Rectal smooth muscle tissue (tissue), 1 donor: Measurements from ENCODE around the gene ZBTB25.
"Not testable (repeated sequence)": the region's sequence is repeated elsewhere in the genome, so short reads cannot be mapped to it uniquely, and the experiment has no call there.

Experiments used
- H3K27ac ChIP-seq: one replicate; pipeline ENCODE4 v1.7.0; 2013; ENCODE audit warnings: low read depth, low read length, inconsistent platforms
- H3K27me3 ChIP-seq: one replicate; pipeline ENCODE4 v1.7.0; 2013; ENCODE audit warnings: low read length; ENCODE audit not compliant: control insufficient read depth, insufficient read depth
- H3K36me3 ChIP-seq: one replicate; pipeline ENCODE4 v1.7.0; 2013; ENCODE audit warnings: low read length; ENCODE audit not compliant: control insufficient read depth, insufficient read depth
- H3K4me1 ChIP-seq: one replicate; pipeline ENCODE4 v1.7.0; 2013; ENCODE audit warnings: low read length; ENCODE audit not compliant: control insufficient read depth, insufficient read depth
- H3K4me3 ChIP-seq: one replicate; pipeline ENCODE4 v1.7.0; 2013; ENCODE audit warnings: low read length
- H3K9ac ChIP-seq: one replicate; pipeline ENCODE4 v1.7.0; 2013; ENCODE audit warnings: low read length

The ZBTB25 gene

GRCh38 chr14:64536488-64537245 lies 33.0 kb upstream of the ZBTB25 start:
- Histone ChIP-seq H3K36me3 (no peaks in the 10 kb centered on the region), H3K4me1 (no peaks in the 10 kb centered on the region), H3K27ac (no peak overlapping the region), H3K9ac (no peak overlapping the region), H3K4me3 (no peak overlapping the region), H3K27me3 (no peaks in the 10 kb centered on the region)

DNA sequence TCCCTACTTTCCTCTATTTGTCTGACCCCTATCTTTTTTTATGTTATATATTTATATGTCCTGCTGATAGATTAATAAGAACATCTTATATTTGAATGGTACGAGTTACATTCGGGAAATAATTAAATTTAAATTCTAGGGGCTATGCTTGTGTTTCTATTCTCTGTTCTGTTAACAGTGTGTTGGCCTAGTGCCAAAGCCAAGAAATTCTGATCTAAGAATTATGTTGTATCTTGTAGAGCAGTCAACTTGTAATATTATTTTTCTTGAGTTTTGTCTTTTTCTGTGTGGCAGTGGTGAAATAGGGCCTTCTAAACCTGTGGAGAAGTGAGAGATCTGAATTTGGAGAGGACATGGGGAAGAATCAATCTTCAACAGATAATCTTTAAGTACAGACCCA lies 27.9 kb upstream of the ZBTB25 start:
- Histone ChIP-seq H3K27ac (no peak overlapping the region), H3K4me1 (no peaks in the 10 kb centered on the region), H3K4me3 (no peak overlapping the region), H3K36me3 (no peaks in the 10 kb centered on the region), H3K9ac (no peak overlapping the region), H3K27me3 (no peaks in the 10 kb centered on the region)

GRCh38 chr14:64525354-64525753 lies 21.7 kb upstream of the ZBTB25 start:
- no peaks in the 10 kb centered on the region for H3K36me3 ChIP-seq
- H3K9ac ChIP-seq, result no peak overlapping the region
- no peak overlapping the region for H3K4me3 ChIP-seq
- H3K27ac ChIP-seq, result no peak overlapping the region
- H3K27me3 ChIP-seq, result no peaks in the 10 kb centered on the region
- H3K4me1 ChIP-seq, result no peaks in the 10 kb centered on the region

- H3K27me3 ChIP-seq, result no peaks in the 10 kb centered on the region
- H3K27ac ChIP-seq, result no peak overlapping the region
- H3K9ac ChIP-seq, result no peak overlapping the region
- H3K4me3 ChIP-seq, result no peak overlapping the region
- no peaks in the 10 kb centered on the region for H3K4me1 ChIP-seq
- H3K36me3 ChIP-seq, result no peaks in the 10 kb centered on the region
These were observed 19.1 kb upstream of the ZBTB25 start for GRCh38 chr14:64522591-64523355.

GRCh38 chr14:64520699-64521098 lies 17.1 kb upstream of the ZBTB25 start:
- Histone ChIP-seq H3K9ac (no peak overlapping the region), H3K27me3 (no peaks in the 10 kb centered on the region), H3K4me3 (no peak overlapping the region), H3K36me3 (no peaks in the 10 kb centered on the region), H3K4me1 (no peaks in the 10 kb centered on the region), H3K27ac (no peak overlapping the region)

DNA sequence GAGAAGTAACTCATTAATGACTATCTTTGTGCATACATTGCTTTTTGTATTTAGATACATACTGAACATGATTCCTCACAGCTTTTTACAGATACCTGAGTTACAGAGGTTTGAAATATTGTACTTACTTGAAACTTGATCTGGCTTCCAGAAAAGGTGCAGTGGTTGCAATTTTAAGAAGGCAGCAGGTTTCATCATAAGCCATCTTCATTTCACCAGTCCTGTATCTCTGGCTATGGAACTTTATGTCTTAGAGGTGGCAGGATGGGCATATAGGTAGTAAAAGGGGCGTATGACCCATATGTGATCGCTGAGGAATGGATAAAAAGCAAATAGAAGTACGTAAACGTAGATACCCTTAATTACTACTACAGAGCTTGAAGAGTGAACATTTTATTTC lies 14.6 kb upstream of the ZBTB25 start:
- H3K4me3 ChIP-seq, result no peak overlapping the region
- no peaks in the 10 kb centered on the region for H3K27me3 ChIP-seq
- H3K9ac ChIP-seq, result no peak overlapping the region
- peaks cover 3% of the 10 kb centered on the region for H3K4me1 ChIP-seq
- no peaks in the 10 kb centered on the region for H3K36me3 ChIP-seq
- H3K27ac ChIP-seq, result no peak overlapping the region

DNA sequence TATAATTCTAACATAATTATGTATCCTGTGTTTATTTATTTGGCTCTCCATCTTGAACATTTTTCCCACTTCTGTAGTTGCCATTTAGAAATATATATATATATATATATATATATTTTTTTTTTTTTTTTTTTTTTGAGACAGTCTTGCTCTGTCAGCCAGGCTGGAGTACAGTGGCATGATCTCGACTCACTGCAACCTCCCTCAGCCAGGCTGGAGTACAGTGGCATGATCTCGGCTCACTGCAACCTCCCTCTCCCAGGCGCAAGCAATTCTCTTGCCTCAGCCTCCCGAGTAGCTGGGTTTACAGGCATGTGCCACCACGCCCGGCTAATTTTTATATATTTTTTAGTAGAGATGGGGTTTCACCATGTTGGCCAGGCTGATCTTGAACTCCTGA lies 14.0 kb upstream of the ZBTB25 start:
- H3K4me1 ChIP-seq, H3K27ac ChIP-seq: not testable (repeated sequence)

GRCh38 chr14:64516969-64517368 lies 13.3 kb upstream of the ZBTB25 start:
- Histone ChIP-seq H3K36me3 (no peaks in the 10 kb centered on the region), H3K27me3 (no peaks in the 10 kb centered on the region), H3K9ac (no peak overlapping the region), H3K4me1 (peaks cover 3% of the 10 kb centered on the region), H3K4me3 (no peak overlapping the region), H3K27ac (no peak overlapping the region)

More for the DNA sequence above, 14.0 kb upstream of the ZBTB25 start:
- not testable (repeated sequence) for H3K4me3 ChIP-seq, H3K27me3 ChIP-seq, H3K9ac ChIP-seq, H3K36me3 ChIP-seq

GRCh38 chr14:64515053-64515452 lies 11.4 kb upstream of the ZBTB25 start:
- Histone ChIP-seq H3K9ac (no peak overlapping the region), H3K27me3 (no peaks in the 10 kb centered on the region), H3K27ac (no peak overlapping the region), H3K36me3 (no peaks in the 10 kb centered on the region), H3K4me1 (peaks cover 3% of the 10 kb centered on the region), H3K4me3 (no peak overlapping the region)

- H3K27ac ChIP-seq, result no peak overlapping the region
- H3K4me3 ChIP-seq, result no peak overlapping the region
- H3K4me1 ChIP-seq, result peaks cover 3% of the 10 kb centered on the region
- no peak overlapping the region for H3K9ac ChIP-seq
- no peaks in the 10 kb centered on the region for H3K36me3 ChIP-seq
- H3K27me3 ChIP-seq, result no peaks in the 10 kb centered on the region
These were observed 9.6 kb upstream of the ZBTB25 start for GRCh38 chr14:64513271-64513670.

DNA sequence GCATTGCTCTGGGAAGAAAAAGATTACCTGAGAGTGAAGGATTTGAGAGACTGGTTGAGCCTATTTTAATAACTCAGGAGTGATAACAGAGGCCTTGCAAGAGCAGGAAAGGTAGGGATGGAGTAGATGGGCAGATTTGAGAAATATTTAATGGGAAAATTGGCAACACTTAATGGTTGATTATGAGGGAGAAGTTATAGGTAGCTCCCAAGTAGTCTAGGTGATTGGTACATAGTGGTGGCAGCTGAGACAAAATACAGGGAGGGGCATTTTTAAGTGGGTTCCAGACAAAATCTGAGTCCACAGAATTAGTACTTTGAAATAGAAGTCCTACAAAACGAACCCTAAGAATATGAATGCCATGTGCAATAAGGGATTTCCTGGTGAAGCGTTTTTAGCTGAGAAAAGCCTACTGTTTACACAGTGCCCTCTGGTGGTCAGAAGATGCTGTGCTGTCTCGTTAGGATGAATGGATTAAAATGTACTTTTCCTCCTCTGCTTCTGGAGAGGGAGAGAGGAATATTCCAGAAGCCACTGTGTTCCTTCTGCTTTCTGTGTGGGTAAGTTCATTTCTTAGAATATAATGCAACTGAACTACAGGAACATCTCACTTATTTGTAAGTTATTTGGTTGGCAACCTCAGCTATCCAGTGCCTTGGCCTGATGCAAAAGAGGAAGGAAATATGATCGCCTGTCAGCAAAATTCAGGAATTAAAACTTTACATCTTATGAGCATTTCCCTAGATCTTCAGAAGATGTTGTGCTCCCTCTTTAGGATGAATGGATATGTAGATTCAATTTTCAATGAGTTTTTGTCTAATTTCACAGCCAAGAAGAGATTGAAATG lies 7.4 kb upstream of the ZBTB25 start:
- H3K4me3 ChIP-seq, result no peak overlapping the region
- no peak overlapping the region for H3K27ac ChIP-seq
- no peaks in the 10 kb centered on the region for H3K36me3 ChIP-seq
- H3K27me3 ChIP-seq, result no peaks in the 10 kb centered on the region
- no peak overlapping the region for H3K9ac ChIP-seq
- H3K4me1 ChIP-seq, result peaks cover 7% of the 10 kb centered on the region

DNA sequence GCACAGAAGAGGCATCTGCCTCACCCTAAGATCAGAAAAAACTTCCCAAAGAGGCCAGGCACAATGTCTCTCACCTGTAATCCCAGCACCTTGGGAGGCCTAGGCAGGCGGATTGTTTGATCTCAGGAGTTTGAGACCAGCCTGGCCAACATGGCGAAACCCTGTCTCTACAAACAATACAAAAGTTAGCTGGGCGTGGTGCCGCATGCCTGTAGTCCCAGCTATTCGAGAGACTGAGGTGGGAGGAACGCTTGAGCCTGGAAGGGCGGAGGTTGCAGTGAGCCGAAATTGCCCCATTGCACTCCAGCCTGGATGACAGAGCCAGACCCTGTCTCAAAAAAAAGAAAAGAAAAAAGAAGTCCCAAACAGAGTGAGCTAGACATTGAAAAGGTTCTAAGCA lies 5.4 kb upstream of the ZBTB25 start:
- no peaks in the 10 kb centered on the region for H3K27me3 ChIP-seq
- no peaks in the 10 kb centered on the region for H3K36me3 ChIP-seq
- H3K9ac ChIP-seq, result no peak overlapping the region
- H3K27ac ChIP-seq, result no peak overlapping the region
- H3K4me3 ChIP-seq, result no peak overlapping the region
- peaks cover 4% of the 10 kb centered on the region for H3K4me1 ChIP-seq
